ENCODE data around the gene SCPEP1. TPM values are rescaled to one million over a fixed set of nuclear protein-coding genes. Genes with fewer than 3 reads are reported as not detected.

Gene SCPEP1
- total RNA-seq, 4 donors from 2014 or later: 84.5 to 104 (median 94.1) TPM

- Histone ChIP-seq H3K4me1 (no peaks in the 10 kb centered on the region), H3K27me3 (no peaks in the 10 kb centered on the region), H3K9me3 (no peaks in the 10 kb centered on the region), H3K27ac (no peak overlapping the region), H3K4me3 (no peak overlapping the region), H3K36me3 (peaks cover 0 to 56% of the 10 kb centered on the region in 2 donors)
- WGBS, 2 donors (ENCODE audit: low coverage in 1 of 2): 97 to 100% methylated on average over 5 to 8 of the region's 8 CpGs
- ATAC-seq: no peak
- TF ChIP-seq POLR2A (IDR thresholded peaks at IDR 0.05) (no peak), CTCF (IDR thresholded peaks at IDR 0.05) (no peak), POLR2AphosphoS5 (IDR thresholded peaks at IDR 0.05) (no peak), EP300 (IDR thresholded peaks at IDR 0.05) (no peak)
Observed at GRCh38 chr17:56933151-56933745, 44.7 kb upstream of the SCPEP1 start.

GRCh38 chr17:56933868-56934267 lies 44.1 kb upstream of the SCPEP1 start:
- Histone ChIP-seq H3K36me3 (peaks cover 0 to 62% of the 10 kb centered on the region in 2 donors), H3K27me3 (no peaks in the 10 kb centered on the region), H3K4me3 (no peak overlapping the region), H3K27ac (no peak overlapping the region), H3K4me1 (no peaks in the 10 kb centered on the region), H3K9me3 (no peaks in the 10 kb centered on the region)
- WGBS, 2 donors (ENCODE audit: low coverage in 1 of 2): 100% methylated on average over 1 of the region's 1 CpG
- ATAC-seq: no peak
- TF ChIP-seq EP300 (IDR thresholded peaks at IDR 0.05) (no peak), POLR2A (IDR thresholded peaks at IDR 0.05) (no peak), CTCF (IDR thresholded peaks at IDR 0.05) (no peak), POLR2AphosphoS5 (IDR thresholded peaks at IDR 0.05) (no peak)

DNA sequence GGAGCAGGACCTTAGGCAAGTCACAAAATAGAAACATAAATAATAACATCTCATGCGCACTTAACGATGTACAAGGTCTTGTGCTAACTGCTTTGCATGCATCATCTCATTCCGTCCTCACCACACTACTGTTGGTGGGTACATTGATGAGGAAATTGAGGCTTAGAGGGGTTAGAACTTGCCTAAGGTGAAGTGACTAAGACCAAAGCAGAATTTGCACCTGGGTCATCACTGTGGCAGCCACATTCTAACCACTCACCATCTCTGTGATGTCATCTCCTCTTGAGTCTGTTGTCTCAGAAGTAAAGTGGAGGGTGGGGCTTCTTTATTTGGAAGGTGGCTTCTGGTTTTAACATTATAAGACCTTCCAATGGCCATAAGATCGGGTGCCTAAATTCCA lies 43.7 kb upstream of the SCPEP1 start:
- 88 to 100% methylated on average over 1 to 4 of the region's 4 CpGs for WGBS, 2 donors (ENCODE audit: low coverage in 1 of 2)
- no peaks in the 10 kb centered on the region for H3K27me3 ChIP-seq
- no peak for ATAC-seq
- H3K9me3 ChIP-seq: no peaks in the 10 kb centered on the region
- peaks cover 0 to 66% of the 10 kb centered on the region in 2 donors for H3K36me3 ChIP-seq
- no peaks in the 10 kb centered on the region for H3K4me1 ChIP-seq
- no peak overlapping the region for H3K27ac ChIP-seq
- no peak overlapping the region for H3K4me3 ChIP-seq
- no peak for TF ChIP-seq EP300 (IDR thresholded peaks at IDR 0.05)
- TF ChIP-seq POLR2A (IDR thresholded peaks at IDR 0.05): no peak
- no peak for TF ChIP-seq POLR2AphosphoS5 (IDR thresholded peaks at IDR 0.05)
- no peak for TF ChIP-seq CTCF (IDR thresholded peaks at IDR 0.05)

GRCh38 chr17:56935461-56935860 lies 42.5 kb upstream of the SCPEP1 start:
- no peak overlapping the region for H3K27ac ChIP-seq
- H3K27me3 ChIP-seq: no peaks in the 10 kb centered on the region
- H3K4me1 ChIP-seq: no peaks in the 10 kb centered on the region
- H3K9me3 ChIP-seq: no peaks in the 10 kb centered on the region
- no peak overlapping the region for H3K4me3 ChIP-seq
- H3K36me3 ChIP-seq: peaks cover 0 to 78% of the 10 kb centered on the region in 2 donors
- TF ChIP-seq CTCF (IDR thresholded peaks at IDR 0.05) (no peak), EP300 (IDR thresholded peaks at IDR 0.05) (no peak), POLR2A (IDR thresholded peaks at IDR 0.05) (no peak), POLR2AphosphoS5 (IDR thresholded peaks at IDR 0.05) (no peak)
- WGBS, 2 donors (ENCODE audit: low coverage in 1 of 2): 89 to 100% methylated on average over 1 to 3 of the region's 3 CpGs
- no peak for ATAC-seq

GRCh38 chr17:56936697-56937322 lies 41.1 kb upstream of the SCPEP1 start:
- TF ChIP-seq EP300 (IDR thresholded peaks at IDR 0.05): no peak
- TF ChIP-seq CTCF (IDR thresholded peaks at IDR 0.05): no peak
- no peak for TF ChIP-seq POLR2A (IDR thresholded peaks at IDR 0.05)
- TF ChIP-seq POLR2AphosphoS5 (IDR thresholded peaks at IDR 0.05): no peak
- Histone ChIP-seq H3K27ac (peak overlapping the region in 2 of 4 donors; percentile 16 to 32), H3K4me1 (no peaks in the 10 kb centered on the region), H3K27me3 (no peaks in the 10 kb centered on the region), H3K36me3 (peaks cover 0 to 91% of the 10 kb centered on the region in 2 donors), H3K4me3 (no peak overlapping the region), H3K9me3 (no peaks in the 10 kb centered on the region)
- 74 to 76% methylated on average over 4 to 6 of the region's 6 CpGs for WGBS, 2 donors (ENCODE audit: low coverage in 1 of 2)
- ATAC-seq: no peak
